ENCODE measurements around the gene MAP4K4.

Gene MAP4K4

DNA sequence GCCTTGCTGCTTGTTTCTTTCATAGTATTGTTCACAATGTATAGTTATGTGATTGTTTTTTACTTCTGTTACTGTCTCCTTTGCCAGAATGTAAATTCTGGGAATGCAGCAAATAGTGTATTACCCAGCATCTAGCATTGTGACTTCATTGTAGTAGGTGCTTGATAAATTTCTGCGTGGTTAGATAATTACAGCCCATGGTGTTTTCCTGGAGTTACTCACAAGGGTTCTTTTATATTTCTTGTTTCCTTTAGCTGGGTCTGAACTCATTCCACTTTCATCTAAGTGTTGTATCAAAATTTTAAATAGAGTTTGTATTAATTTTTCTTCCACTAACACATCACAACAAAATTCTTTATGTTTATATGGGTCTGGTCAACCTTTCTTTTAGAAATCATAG, 132.6 kb downstream of the MAP4K4 start:
- Histone ChIP-seq H3K4me3 (ENCODE audit: low read depth, low read length) (no peak overlapping the region), H3K27me3 (replicated peaks) (no peaks in the 10 kb centered on the region), H3K27ac (peak overlapping the region; percentile 97), H3K36me3 (replicated peaks) (peaks cover 26% of the 10 kb centered on the region)
- in situ Hi-C loops (cut with HindIII; ENCODE audit: low pct_ligation_motif_present, low sequenced_read_pairs) = loop anchor here (25.0 kb wide), 1 partner anchor 393 kb away; no protein-coding TSS in a partner anchor
- no peak for DNase-seq
- TF ChIP-seq, protein P1, sequence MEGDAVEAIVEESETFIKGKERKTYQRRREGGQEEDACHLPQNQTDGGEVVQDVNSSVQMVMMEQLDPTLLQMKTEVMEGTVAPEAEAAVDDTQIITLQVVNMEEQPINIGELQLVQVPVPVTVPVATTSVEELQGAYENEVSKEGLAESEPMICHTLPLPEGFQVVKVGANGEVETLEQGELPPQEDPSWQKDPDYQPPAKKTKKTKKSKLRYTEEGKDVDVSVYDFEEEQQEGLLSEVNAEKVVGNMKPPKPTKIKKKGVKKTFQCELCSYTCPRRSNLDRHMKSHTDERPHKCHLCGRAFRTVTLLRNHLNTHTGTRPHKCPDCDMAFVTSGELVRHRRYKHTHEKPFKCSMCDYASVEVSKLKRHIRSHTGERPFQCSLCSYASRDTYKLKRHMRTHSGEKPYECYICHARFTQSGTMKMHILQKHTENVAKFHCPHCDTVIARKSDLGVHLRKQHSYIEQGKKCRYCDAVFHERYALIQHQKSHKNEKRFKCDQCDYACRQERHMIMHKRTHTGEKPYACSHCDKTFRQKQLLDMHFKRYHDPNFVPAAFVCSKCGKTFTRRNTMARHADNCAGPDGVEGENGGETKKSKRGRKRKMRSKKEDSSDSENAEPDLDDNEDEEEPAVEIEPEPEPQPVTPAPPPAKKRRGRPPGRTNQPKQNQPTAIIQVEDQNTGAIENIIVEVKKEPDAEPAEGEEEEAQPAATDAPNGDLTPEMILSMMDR (IDR thresholded peaks at IDR 0.05; ENCODE audit: low read depth, low read length, missing control alignments) = no peak

DNA sequence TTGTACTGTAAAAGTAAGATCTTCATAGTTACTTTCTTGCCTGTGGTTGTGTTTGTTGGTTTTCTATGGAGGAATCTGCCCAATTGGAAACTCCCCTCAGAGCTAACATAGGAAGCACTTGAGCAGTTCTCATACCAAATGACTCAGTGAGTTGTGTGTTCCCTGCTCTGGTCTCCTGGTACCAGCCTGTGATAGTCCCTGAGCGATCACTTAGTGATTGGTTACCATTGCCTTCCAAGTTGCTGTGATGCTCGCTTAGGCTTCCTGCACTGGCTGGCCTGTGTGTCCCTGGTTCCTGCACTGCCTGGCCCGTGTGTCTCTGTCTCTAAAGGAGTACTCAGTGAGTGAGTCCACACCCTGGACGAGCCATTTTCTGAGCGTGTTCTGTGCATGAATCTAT, 133.0 kb downstream of the MAP4K4 start:
- Histone ChIP-seq H3K27me3 (replicated peaks) (no peaks in the 10 kb centered on the region), H3K27ac (peak overlapping the region; percentile 97), H3K36me3 (replicated peaks) (peaks cover 29% of the 10 kb centered on the region), H3K4me3 (ENCODE audit: low read depth, low read length) (no peak overlapping the region)
- peak; percentile 92 for DNase-seq
- in situ Hi-C loops (cut with HindIII; ENCODE audit: low pct_ligation_motif_present, low sequenced_read_pairs) = loop anchor here (25.0 kb wide), 1 partner anchor 393 kb away; no protein-coding TSS in a partner anchor
- TF ChIP-seq, protein P1 (IDR thresholded peaks at IDR 0.05; ENCODE audit: low read depth, low read length, missing control alignments) = no peak

- TF ChIP-seq, protein P1 (IDR thresholded peaks at IDR 0.05; ENCODE audit: low read depth, low read length, missing control alignments) = peak; percentile 90
- peaks cover 35% of the 10 kb centered on the region for H3K36me3 ChIP-seq (replicated peaks)
- DNase-seq = peak; percentile 88
- H3K4me3 ChIP-seq (ENCODE audit: low read depth, low read length) = no peak overlapping the region
- in situ Hi-C loops (cut with HindIII; ENCODE audit: low pct_ligation_motif_present, low sequenced_read_pairs) = loop anchor here (25.0 kb wide), 1 partner anchor 394 kb away; no protein-coding TSS in a partner anchor
- peak overlapping the region; percentile 97 for H3K27ac ChIP-seq
- H3K27me3 ChIP-seq (replicated peaks) = no peaks in the 10 kb centered on the region
These were observed 133.9 kb downstream of the MAP4K4 start for GRCh38 chr2:101831351-101831865.

DNA sequence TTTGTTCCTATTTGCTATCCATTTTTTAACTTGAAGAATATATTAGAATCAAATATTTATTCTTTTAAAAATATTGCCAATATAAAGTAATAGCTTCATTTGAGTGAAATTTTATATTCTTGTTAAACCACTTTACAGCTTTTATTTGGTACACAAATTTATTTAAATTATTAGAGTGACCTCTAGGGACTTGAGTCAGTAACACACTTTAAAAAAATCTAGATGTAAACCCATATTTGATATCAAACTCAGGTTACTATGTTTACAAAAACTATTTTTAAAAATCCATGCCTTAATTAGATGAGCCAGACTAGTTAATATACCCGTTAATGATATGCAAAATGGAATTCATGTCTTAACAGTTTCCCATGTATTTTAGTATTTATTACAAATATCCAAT, 134.6 kb downstream of the MAP4K4 start:
- in situ Hi-C loops (cut with HindIII; ENCODE audit: low pct_ligation_motif_present, low sequenced_read_pairs) = loop anchor here (25.0 kb wide), 1 partner anchor 395 kb away; no protein-coding TSS in a partner anchor
- peaks cover 38% of the 10 kb centered on the region for H3K36me3 ChIP-seq (replicated peaks)
- H3K27ac ChIP-seq = peak overlapping the region; percentile 97
- DNase-seq = no peak
- H3K27me3 ChIP-seq (replicated peaks) = no peaks in the 10 kb centered on the region
- no peak overlapping the region for H3K4me3 ChIP-seq (ENCODE audit: low read depth, low read length)
- TF ChIP-seq, protein P1 (IDR thresholded peaks at IDR 0.05; ENCODE audit: low read depth, low read length, missing control alignments) = no peak

DNA sequence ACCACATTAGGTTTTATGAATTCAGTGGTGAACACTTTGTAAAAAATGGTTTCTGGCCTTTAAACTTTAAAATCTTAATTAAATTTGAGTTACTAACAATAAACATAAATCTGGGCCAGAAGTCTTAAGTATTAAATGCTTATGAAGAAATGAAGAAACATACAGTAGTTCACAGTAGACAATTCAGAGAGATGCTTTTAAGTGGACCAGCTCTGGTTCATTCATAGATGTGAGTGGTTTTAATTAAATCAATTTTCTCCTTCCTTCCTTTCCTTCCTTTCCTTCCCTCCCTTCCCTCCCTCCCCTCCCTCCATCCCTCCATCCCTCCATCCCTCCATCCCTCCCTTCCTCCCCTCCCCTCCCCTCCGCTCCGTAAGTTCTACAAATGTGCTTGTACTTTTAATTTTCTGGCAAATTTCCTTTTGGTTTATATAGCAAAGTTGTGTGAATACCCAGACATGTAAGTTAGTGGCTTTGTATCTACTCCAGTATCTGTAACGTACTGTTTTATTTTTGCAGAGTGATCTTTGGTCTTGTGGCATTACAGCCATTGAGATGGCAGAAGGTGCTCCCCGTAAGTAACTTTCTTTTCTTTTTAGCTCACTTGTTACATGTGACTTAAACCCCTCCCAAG, 136.5 kb downstream of the MAP4K4 start:
- TF ChIP-seq, protein P1 (IDR thresholded peaks at IDR 0.05; ENCODE audit: low read depth, low read length, missing control alignments) = no peak
- in situ Hi-C loops (cut with HindIII; ENCODE audit: low pct_ligation_motif_present, low sequenced_read_pairs) = loop anchor here (25.0 kb wide), 1 partner anchor 397 kb away; no protein-coding TSS in a partner anchor

More for the DNA sequence above, 136.5 kb downstream of the MAP4K4 start:
- H3K4me3 ChIP-seq (ENCODE audit: low read depth, low read length) = no peak overlapping the region
- no peak for DNase-seq
- no peaks in the 10 kb centered on the region for H3K27me3 ChIP-seq (replicated peaks)
- no peak overlapping the region for H3K27ac ChIP-seq
- peaks cover 55% of the 10 kb centered on the region for H3K36me3 ChIP-seq (replicated peaks)

Data from brain microvascular endothelial cell (primary cell).